Urinary bladder (tissue), 4 donors: ENCODE measurements around the gene DAG1. TPM values are rescaled to one million over a fixed set of nuclear protein-coding genes. Genes with fewer than 3 reads are reported as not detected.

ENCODE experiments used
- DNase-seq: peaks from one replicate; pipeline ENCODE4 v3.0.0-alpha.2; 2015; ENCODE audit errors: extremely low spot score
- H3K27ac ChIP-seq: one replicate; pipeline ENCODE4 v1.5.1; 2013; ENCODE audit warnings: low read depth, mild to moderate bottlenecking, moderate library complexity
- H3K36me3 ChIP-seq: one replicate; pipeline ENCODE4 v1.6.1; 2013; ENCODE audit warnings: mild to moderate bottlenecking, moderate library complexity; ENCODE audit not compliant: insufficient read depth
- H3K4me1 ChIP-seq: one replicate; pipeline ENCODE4 v1.6.1; 2013; ENCODE audit warnings: mild to moderate bottlenecking, moderate library complexity; ENCODE audit not compliant: insufficient read depth
- H3K4me3 ChIP-seq: one replicate; pipeline ENCODE4 v1.5.1; 2013; ENCODE audit warnings: low read depth, low read length
- WGBS: extraction: QIAGEN DNeasy Blood & Tissue Kit; methylation state at CpG from one replicate; pipeline ENCODE4 v1.1.7; 2013; 5-methylcytosine and 5-hydroxymethylcytosine counted together
- polyA plus RNA-seq: library from polyadenylated mRNA; stranded (reverse); fragments of 200-250 nt; gene quantifications from one replicate; pipeline ENCODE4 v1.2.3, GENCODE V29; 2013
- small RNA-seq: library from RNA; depleted of rRNA; stranded (forward); fragments of <200 nt; gene quantifications from one replicate; pipeline ENCODE3, GENCODE V24; 2014
- total RNA-seq: library from RNA; depleted of rRNA; stranded (reverse); fragments of >200 nt; gene quantifications from one replicate; pipeline ENCODE4 v1.2.3, GENCODE V29; 2014
- donor health status: healthy with polysubstance abuse.
- donor health status: healthy.

The DAG1 gene
- total and polyA plus RNA-seq, 2 donors = 34.1 to 58.7 TPM

GRCh38 chr3:49566312-49566711 lies 96.2 kb downstream of the DAG1 start:
- 85% methylated on average over 2 of the region's 2 CpGs for WGBS
- Histone ChIP-seq H3K27ac (no peak overlapping the region), H3K4me3 (no peak overlapping the region), H3K36me3 (no peaks in the 10 kb centered on the region), H3K4me1 (no peaks in the 10 kb centered on the region)
- no peak for DNase-seq

GRCh38 chr3:49567406-49567805 lies 97.3 kb downstream of the DAG1 start:
- H3K27ac ChIP-seq = no peak overlapping the region
- no peaks in the 10 kb centered on the region for H3K4me1 ChIP-seq
- H3K4me3 ChIP-seq = no peak overlapping the region
- no peaks in the 10 kb centered on the region for H3K36me3 ChIP-seq
- 52% methylated on average over 2 of the region's 2 CpGs for WGBS
- DNase-seq = no peak

GRCh38 chr3:49568965-49569364 lies 98.9 kb downstream of the DAG1 start:
- Histone ChIP-seq H3K4me1 (no peaks in the 10 kb centered on the region), H3K36me3 (no peaks in the 10 kb centered on the region), H3K27ac (no peak overlapping the region), H3K4me3 (no peak overlapping the region)
- DNase-seq = no peak

- Histone ChIP-seq H3K27ac (no peak overlapping the region), H3K36me3 (no peaks in the 10 kb centered on the region), H3K4me1 (no peaks in the 10 kb centered on the region), H3K4me3 (no peak overlapping the region)
- 55% methylated on average over 6 of the region's 6 CpGs for WGBS
- no peak for DNase-seq
Measured at GRCh38 chr3:49570028-49570654, 100.1 kb downstream of the DAG1 start.

- Histone ChIP-seq H3K36me3 (no peaks in the 10 kb centered on the region), H3K27ac (peak overlapping the region; percentile 23), H3K4me1 (no peaks in the 10 kb centered on the region), H3K4me3 (no peak overlapping the region)
- DNase-seq = no peak
Measured at GRCh38 chr3:49582177-49582576, 112.1 kb downstream of the DAG1 start.

Small RNA genes lying within 50 kb of the gene (small RNA-seq; reads per million reads assigned to genes)
- not detected for gene RNA5SP130

Other genes with a start within 250 kb of the DAG1 start
- 6.0 TPM for gene C3orf62, start 193.0 kb upstream of the DAG1 start, total RNA-seq
- 3.0 TPM for gene C3orf62, start 193.0 kb upstream of the DAG1 start, polyA plus RNA-seq
- gene USP4, start 130.2 kb upstream of the DAG1 start, total RNA-seq = 23.7 TPM
- gene USP4, start 130.2 kb upstream of the DAG1 start, polyA plus RNA-seq = 34.2 TPM
- 49.2 TPM for gene GPX1, start 111.9 kb upstream of the DAG1 start, total RNA-seq
- 411 TPM for gene GPX1, start 111.9 kb upstream of the DAG1 start, polyA plus RNA-seq
- 308 TPM for gene RHOA, start 58.3 kb upstream of the DAG1 start, total RNA-seq
- gene RHOA, start 58.3 kb upstream of the DAG1 start, polyA plus RNA-seq = 451 TPM
- 11.1 TPM for gene TCTA, start 57.8 kb upstream of the DAG1 start, total RNA-seq
- gene TCTA, start 57.8 kb upstream of the DAG1 start, polyA plus RNA-seq = 38.4 TPM
- gene AMT, start 47.8 kb upstream of the DAG1 start, total RNA-seq = 6.7 TPM
- gene AMT, start 47.8 kb upstream of the DAG1 start, polyA plus RNA-seq = 9.7 TPM
- gene NICN1, start 40.9 kb upstream of the DAG1 start, total RNA-seq = 6.3 TPM
- 13.7 TPM for gene NICN1, start 40.9 kb upstream of the DAG1 start, polyA plus RNA-seq
- gene BSN, start 84.2 kb downstream of the DAG1 start, total RNA-seq = 0.48 TPM
- 0.39 TPM for gene BSN, start 84.2 kb downstream of the DAG1 start, polyA plus RNA-seq
- gene APEH, start 204.1 kb downstream of the DAG1 start, total RNA-seq = 51.4 TPM
- gene APEH, start 204.1 kb downstream of the DAG1 start, polyA plus RNA-seq = 73.4 TPM
- 5.5 TPM for gene MST1, start 219.2 kb downstream of the DAG1 start, total RNA-seq
- 11.2 TPM for gene MST1, start 219.2 kb downstream of the DAG1 start, polyA plus RNA-seq
- 15.9 TPM for gene RNF123, start 219.3 kb downstream of the DAG1 start, total RNA-seq
- 29.3 TPM for gene RNF123, start 219.3 kb downstream of the DAG1 start, polyA plus RNA-seq
- not detected for gene AMIGO3, start 249.4 kb downstream of the DAG1 start, total RNA-seq
- 1.1 TPM for gene AMIGO3, start 249.4 kb downstream of the DAG1 start, polyA plus RNA-seq